NCI-H1436 treated with DMSO at 0.1 percent for 48 hours (cell line): Measurements from ENCODE around the gene CREB1.

Source experiments
- DNase-seq: peaks from one replicate; lab custom pipeline; 2025; lab: John Stamatoyannopoulos, UW

CREB1 gene

GRCh38 chr2:207504513-207505170, 25.1 kb upstream of the CREB1 start:
- no peak for DNase-seq

DNA sequence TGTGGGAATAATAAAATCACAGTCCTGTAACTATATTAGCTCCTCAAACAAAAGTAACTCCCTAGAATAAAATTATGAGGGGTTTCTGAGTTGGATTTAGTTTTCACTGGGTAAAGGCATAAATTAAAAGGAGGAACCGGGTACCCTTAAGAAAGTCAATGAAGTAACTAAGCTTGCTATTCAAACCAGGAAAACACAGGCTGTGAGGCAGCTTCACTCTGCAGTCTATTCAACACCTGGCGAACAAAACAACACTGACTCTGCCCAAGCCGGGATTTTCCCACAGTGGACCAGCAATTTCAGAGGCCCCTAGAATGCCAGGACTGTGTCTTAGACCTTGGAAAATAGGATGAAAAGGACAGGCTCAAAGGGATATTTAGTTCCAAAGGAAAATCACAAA, 24.6 kb upstream of the CREB1 start:
- DNase-seq: no peak

GRCh38 chr2:207505728-207506127, 24.0 kb upstream of the CREB1 start:
- no peak for DNase-seq

GRCh38 chr2:207506426-207506825, 23.3 kb upstream of the CREB1 start:
- no peak for DNase-seq

DNA sequence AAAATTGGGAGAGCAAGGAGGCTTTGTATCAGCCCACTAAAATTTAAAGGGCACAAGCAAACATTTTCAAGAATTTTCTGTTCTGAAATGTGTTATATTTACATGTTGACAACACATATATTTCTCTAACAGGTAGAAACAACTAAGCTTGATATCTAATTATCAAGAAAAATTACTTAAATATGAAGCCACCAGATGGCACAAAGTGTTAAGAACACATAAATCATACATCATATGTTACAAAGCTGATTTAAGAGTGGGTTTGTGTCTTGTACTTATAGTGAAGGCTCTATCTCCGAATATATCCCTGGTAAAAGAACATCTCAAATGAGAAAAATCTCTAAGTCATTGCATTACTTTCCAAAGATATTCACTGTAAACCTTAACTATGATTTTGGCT, 19.6 kb upstream of the CREB1 start:
- DNase-seq: no peak

DNA sequence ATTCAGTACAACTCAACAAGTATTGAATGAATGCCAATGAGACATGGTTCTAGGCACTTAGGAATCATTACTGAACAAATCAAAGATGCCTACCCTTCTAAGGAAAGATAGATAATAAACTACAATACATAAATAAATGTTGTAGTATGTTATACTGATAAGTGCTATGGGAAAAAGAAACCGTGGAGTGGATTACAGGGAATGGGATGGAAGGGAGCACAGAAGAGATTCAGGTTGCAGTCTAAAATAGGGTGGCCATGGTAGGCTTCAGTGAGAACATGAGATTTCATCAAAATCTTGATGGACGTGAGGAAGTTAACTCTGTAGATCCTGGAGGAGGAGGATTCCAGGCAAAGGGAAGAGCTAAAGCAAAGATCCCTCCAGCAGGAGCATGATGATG, 17.9 kb upstream of the CREB1 start:
- DNase-seq: no peak

DNA sequence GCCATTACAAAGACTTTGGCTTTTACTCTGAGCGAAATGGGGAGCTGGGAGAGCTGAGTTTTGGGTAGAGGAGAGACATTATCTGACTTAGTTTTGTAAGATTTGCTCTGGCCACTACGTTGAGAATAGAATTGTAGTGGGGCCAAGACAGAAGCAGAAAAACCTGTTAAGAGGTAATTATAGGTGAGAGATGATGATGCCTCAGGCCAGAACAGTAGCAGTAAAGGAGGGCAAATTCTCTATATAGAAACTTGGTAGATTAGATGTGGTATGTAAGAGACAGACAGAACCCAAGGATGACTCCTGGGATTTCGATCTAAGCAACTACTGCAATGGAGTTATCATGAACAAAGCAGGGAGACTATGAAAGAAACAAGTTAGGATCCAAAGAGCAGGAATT, 17.4 kb upstream of the CREB1 start:
- DNase-seq: no peak

DNA sequence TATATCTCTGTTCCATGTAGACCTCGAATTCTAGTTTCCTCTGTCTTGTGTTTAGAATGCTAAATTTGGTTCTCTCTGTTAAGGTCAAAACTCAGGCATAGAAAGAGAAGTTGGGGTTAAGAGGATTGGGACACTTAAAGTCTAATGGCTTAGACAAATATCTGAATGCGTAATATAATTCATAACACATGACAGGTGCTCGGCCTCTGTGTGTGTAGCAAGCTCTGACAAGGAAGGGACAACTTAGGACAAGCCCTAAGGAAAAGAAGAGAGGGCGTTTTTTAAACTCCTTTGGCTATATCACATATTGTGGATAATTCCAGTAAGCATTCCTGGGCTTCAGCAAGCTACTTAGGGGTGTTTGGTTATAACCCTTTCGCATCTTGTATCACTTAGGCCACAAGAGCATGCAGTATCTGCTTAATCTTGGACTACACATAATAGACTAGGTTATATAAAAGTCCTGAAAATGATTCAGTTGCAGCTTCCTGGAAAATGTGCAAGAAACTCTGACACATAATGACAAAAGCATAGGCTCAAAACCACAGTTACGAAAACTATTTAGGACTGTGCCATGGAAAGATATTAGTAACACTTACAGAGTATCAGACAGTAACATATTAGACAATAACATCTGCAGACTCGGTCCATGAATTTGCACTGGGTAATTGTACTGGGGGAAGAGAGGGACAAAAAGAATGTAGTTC, 16.1 kb upstream of the CREB1 start:
- no peak for DNase-seq

DNA sequence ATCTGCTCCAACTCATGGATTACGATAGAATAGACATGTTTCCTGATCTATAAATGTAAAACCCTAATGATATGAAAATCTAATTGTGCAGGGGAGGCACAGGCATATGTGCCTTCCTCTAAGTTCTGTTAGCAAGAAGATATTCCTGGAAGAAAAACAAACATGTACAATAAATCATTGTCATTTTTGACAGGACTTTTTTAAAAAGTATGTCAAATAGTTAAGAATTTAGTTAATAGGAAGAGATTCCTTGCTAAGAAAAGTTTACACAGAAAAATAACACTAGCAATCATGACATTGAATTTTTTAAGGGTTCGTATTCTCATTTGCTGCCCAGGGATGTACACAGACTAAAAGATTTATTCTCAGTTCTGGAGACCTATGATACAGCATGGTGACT, 15.3 kb upstream of the CREB1 start:
- no peak for DNase-seq

GRCh38 chr2:207515671-207516070, 14.1 kb upstream of the CREB1 start:
- no peak for DNase-seq

GRCh38 chr2:207516206-207516605, 13.6 kb upstream of the CREB1 start:
- DNase-seq: no peak

DNA sequence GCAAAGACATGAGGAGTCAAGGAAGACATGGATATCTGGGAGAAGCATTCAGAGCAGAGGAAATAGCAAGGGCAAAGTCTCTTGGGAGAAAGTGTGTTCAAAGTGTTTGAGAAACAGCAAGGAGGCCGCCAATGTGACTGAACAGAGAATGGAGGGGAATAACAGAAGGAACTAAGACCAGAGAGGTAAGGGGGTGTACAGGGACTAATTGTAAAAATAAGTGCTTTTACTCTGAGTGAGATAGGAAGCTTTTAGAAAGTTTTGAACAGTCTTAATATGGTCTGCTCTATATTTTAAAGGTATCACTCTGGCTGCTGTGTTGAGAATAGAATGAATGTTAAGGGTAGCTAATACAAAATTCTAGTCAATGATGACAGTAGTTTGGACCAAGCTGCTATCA, 6.8 kb upstream of the CREB1 start:
- DNase-seq: no peak

GRCh38 chr2:207525296-207525695, 4.5 kb upstream of the CREB1 start:
- no peak for DNase-seq

DNA sequence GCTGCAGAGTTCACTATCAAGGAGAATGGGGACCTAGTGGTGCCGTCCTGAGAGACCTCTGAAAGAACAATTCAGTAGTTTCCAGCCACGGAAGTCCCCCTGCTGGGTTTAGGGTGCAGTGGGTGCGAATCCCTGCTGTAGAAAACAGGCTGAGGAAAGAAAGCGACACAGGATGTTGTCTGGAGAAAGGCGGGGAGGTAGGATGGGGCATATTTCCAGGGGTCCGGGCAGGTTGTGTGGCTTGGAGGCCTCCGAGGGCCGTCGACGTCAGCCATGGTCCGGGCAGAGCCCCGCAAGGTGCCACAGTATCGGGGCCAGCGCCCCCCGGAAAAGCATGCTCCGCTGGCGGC, 807 bp upstream of the CREB1 start:
- DNase-seq: no peak

GRCh38 chr2:207530160-207531031, 634 bp downstream of the CREB1 start:
- no peak for DNase-seq

DNA sequence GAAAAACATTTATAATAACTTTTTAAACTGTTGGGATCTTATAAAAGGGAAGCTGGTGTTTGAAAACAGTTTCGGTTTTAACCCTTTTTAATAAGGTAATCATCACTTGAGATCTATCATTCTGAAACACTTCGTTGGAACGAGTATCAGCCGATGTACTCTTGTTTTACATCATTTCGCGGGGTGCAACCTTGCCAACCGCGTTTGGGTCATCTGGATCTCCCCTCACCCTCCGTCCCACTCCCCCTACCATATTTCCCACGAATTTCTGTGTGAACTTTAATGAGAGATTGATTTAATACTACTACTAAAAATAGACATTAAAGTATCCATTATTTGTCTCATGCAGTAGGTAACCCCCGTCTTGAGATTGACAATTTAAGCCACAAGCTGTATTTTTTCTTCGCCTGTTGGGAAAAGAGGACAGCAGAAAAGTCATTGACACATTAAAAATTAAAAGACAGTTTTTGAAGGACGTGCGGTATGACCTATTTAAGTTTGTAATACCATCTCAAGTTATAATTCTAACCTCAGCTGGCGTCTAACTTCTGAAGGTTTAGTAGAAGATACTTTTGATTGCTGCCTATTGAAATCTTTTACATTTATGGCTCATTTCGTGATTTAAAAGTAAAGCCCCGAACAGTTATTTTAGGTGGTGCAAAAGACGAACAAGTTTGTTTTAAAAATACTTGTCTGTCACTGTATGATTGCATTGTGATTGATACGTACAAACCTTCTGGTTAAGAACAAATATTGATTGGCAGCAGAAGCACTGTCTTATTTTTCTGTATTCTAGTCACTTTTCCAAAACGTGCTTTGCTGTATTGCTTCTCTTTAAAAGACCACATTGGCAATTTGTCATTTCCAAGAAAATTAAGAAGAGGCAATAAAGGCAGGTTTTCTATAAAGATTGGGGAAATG, 1.5 kb downstream of the CREB1 start:
- DNase-seq: no peak

DNA sequence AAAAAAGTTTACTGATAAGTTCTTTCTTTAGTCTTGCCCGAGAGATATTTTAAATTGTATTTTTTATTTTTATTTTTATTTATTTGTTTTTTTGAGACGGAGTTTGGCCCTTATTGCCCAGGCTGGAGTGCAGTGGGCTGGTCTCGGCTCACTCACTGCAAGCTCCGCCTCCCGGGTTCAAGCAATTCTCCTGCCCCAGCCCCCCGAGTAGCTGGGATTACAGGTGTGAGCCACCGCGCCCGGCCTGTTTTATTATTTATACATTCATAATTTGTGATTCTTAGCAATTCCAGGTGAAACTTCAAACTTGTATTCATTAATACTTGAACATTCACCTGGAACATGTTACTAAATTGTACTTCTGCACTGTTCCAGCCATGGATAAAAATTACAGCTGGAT, 2.9 kb downstream of the CREB1 start:
- no peak for DNase-seq

DNA sequence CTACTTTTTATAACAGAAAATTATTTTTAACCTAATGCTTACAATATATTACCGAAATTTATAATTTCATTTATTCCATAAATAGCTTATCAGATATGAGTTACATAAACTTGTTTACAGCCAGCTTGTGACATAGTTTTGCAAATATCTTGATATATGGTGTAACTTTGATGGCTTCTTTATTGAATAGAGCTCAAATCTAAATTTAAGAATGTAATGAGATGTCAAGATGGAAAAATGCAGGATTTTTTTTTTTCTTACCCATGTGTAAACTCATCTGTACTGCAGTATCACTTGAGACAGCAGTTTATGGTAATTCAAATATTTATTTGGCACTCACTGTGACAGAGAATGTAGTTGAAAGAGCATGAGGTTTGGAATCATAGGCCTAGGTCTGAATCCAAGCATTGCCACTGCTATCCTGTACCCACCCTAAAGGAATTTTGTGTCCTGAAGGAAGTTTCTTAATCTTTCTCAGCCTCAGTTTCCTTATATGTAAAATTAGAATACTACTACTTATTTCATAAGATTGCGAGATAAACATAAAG, 3.8 kb downstream of the CREB1 start:
- DNase-seq: no peak

DNA sequence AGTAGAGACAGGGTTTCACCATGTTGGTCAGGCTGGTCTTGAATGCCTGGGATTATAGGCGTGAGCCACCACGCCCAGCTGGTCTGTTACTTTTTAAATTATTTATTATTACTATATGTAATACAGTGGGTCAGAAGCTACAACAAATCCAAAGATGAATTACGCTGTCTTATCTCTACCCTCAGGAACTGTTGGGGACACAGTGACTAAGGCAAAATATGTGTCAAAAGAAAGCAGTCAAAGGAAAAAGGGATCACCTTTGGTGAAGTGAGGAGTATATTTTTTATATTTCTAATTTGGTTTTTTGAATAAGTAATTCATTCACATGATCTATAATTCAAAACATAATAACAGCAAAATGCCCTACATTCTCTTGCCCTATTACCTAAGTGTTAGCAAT, 4.7 kb downstream of the CREB1 start:
- no peak for DNase-seq

GRCh38 chr2:207539470-207539869, 9.7 kb downstream of the CREB1 start:
- DNase-seq: no peak

- DNase-seq: no peak
Observed at GRCh38 chr2:207540431-207540830, 10.7 kb downstream of the CREB1 start.

DNA sequence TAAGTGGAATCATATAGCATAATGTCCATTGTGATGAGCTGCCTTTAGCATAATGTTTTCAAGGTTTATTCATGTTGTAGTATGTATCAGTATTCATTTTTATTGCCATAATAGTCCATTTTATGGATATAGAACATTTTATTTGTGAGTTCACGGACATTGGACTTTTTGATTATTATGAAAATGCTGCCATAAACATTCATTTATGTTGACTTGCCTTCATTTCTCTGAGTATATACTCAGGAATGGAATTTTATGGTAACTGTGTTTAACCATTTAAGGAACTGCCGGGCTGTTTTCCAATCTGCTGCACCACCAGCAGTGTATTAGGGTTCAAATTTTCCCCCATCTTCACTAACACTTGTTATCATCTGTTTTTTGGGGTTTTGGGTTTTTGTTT, 12.2 kb downstream of the CREB1 start:
- DNase-seq: no peak
